Occipital lobe (tissue), 2 donors: ENCODE measurements around the gene VPS41. TPM values are rescaled to one million over a fixed set of nuclear protein-coding genes. Genes with fewer than 3 reads are reported as not detected.
"Not testable (repeated sequence)": the region's sequence is repeated elsewhere in the genome, so short reads cannot be mapped to it uniquely, and the experiment has no call there.

Experiments used
- DNase-seq: peaks from one replicate; lab custom pipeline; 2025; lab: John Stamatoyannopoulos, UW
- total RNA-seq: library from RNA; depleted of rRNA; stranded (reverse); fragments of >200 nt; gene quantifications from one replicate; pipeline ENCODE4 v1.2.3, GENCODE V29; 2014

Gene VPS41
- total RNA-seq, 1 donor from 2014 or later = 86.9 TPM

DNA sequence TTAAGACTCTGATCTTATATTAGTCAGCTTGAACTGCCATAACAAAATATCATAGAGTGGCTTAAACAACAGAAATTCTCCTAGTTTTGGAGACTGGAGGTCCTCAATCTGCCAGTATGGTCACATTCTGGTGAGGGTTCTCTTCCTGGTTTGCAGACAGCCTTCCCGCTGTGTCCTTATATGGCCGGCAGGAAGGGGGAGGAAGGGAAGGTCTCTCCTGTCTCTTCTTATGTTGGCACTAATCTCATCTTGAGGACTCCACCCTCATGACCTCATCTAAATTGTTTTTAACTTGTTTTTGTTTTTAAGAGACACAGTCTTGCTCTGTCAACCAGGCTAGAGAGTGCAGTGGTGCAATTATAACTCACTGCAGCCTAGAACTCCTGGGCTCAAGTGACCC is 53.1 kb downstream of the VPS41 start:
- DNase-seq = no peak

DNA sequence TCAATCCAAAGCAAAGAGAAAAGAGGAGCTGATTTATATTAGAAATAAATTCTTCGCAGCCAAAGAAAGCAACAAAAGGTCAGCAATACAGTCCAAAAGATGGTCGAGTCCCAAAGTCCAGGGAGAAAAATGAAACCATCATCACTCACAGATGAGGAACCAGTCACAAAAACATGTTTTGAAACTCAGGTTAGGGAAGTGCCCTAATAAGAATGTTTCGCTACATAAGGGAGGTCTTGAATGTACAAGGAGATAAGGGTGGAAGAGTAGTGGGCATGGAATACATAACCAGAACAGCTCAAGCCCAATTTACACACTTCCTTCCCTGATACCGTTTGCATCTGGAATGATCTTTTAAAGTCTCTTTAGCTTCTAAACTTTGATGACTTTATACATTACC is 53.6 kb downstream of the VPS41 start:
- DNase-seq = no peak

DNA sequence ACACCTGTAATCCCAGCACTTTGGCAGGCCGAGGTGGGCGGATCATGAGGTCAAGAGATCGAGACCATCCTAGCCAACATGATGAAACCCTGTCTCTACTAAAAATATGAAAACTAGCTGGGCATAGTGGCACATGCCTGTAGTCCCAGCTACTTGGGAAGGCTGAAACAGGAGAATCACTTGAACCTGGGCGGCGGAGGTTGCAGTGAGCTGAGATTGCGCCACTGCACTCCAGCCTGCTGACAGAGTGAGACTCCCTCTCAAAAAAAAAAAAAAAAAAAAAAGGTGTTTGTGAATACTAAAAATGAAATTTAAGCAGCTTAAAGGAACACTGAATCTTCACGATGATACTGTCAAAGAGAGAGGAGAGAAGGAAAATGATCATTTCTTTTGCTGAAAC is 54.0 kb downstream of the VPS41 start:
- DNase-seq = not testable (repeated sequence)

DNA sequence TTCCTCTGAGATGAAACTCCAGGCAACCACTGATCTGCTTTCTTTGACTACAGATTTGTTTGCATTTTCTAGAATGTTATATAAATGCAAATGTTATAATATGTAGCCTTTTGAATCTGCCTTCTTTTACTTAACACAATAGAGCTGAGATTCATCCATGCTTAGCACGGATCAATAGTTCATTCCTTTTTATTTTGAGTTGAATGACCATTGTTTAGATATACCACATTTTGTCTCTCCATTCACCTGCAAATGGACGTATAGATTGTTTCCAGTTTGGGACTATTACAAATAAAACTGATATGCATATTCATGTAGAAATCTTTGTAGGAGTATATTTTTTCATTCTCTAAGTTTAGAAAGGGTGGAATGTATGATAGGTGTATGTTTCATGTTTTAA is 57.7 kb downstream of the VPS41 start:
- no peak for DNase-seq

DNA sequence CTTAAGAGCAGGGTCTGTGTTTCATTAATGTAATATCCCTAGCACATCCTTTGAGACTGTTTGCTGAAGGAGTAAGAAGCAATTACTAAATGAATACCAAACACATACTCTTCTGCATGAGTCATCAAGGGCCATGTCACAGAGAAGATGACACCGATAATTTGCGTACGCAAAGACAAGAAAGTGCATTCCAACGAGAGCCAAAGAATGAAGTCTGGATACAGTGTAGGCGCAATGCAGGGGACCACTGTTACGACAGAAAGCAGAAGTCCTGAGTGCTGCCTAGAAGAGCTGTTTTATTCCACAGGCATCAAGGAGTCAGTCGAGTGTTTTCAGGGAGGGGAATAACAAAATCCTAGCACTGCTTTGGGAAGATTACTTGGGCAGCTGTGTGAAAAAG is 62.7 kb downstream of the VPS41 start:
- no peak for DNase-seq

DNA sequence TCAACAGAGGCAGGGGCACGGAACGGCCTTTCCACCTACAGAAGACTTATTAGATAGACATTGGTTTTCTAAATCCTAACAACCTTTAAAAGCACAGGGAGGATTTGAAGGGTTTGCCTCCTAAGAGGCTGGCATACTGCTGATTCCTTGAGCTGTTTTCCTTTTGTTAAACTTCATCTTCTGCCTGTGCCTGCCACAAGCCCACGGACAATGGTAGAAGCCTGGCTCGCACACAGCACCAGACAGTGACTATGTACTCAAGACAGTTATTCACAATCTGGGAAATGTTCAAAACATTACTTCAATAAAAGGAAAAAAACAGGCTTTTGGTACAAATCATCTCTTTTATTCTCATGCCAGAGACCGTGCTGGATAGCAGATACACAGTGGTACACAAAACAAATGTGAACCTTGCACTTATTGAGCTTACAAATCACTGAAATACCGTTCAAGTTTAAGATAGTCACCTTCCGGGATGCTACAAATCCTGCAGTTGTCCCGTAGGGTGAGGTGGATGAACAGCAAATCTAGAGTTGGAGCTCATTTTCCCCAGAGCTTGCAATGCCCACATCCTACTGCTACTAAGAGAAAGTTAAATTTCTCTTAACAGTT is 63.9 kb downstream of the VPS41 start:
- DNase-seq = no peak

DNA sequence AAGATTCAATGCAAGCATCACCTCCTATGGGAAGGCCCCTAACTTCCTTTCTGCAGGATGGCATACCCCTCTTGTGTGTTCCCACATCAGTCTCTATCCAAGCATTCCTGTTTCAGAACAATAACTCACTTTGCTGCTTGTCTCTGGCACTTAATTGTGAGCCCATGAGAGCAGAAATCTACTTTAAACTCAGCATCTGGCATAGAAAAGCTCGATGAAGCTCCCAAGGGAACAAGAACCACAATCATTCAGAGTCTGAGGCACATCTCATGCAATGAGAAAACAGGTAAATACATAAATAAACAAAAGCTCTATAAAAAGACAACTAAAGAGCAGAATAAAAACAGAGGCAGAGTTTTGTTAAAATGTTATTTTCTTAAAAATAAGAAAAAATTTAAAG is 66.2 kb downstream of the VPS41 start:
- no peak for DNase-seq

DNA sequence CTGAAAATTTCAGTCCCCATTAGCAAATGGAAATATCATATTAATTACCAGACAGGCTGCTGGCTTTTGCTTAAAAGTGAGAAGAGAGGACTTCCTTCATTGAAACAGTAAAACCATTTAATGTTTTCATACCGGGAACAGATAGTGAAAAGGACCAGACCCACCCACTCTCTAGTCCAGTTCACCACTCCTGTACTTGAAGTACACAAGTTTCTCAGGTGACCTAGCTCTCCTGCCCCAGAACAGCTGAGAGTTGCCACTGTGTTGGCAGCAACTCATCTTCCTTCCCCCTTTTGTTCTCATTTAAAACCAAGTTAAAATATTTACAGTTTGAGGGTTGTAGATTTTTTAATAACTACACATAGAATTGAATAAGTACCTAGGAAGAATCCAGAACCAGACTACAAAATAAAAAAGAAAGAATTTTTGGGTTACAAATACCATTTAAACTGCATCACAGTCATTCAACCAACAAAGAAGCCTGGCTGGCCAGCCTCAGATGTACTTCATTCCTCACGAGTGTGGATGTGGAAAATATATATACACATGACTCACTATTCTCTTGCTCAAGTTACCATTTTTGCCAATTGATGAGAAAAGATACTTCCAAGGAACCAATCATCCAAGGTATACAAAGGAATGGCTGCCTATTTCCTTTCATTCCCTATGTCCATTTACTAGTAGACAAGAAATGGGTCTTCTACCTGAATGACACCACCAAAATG is 68.1 kb downstream of the VPS41 start:
- DNase-seq = no peak

DNA sequence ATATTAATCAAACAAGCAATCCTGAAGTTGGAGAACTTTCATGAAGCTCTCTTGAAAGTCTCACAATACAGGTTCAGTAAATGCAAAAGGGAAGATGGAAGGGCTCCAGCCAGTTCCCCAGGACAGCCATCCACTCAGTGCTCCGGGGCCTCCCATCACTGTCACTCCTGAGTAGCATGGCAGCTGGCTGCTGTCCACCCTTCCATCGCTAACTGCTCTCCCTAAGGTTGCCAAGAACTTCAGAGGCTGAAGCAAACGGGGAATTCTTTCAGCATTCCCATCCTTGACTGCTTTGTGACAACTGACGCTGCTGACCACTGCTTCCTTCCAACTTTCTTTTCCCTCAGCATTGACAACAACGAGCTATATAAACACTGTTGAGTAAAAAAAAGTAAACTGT is 69.1 kb downstream of the VPS41 start:
- DNase-seq = no peak

DNA sequence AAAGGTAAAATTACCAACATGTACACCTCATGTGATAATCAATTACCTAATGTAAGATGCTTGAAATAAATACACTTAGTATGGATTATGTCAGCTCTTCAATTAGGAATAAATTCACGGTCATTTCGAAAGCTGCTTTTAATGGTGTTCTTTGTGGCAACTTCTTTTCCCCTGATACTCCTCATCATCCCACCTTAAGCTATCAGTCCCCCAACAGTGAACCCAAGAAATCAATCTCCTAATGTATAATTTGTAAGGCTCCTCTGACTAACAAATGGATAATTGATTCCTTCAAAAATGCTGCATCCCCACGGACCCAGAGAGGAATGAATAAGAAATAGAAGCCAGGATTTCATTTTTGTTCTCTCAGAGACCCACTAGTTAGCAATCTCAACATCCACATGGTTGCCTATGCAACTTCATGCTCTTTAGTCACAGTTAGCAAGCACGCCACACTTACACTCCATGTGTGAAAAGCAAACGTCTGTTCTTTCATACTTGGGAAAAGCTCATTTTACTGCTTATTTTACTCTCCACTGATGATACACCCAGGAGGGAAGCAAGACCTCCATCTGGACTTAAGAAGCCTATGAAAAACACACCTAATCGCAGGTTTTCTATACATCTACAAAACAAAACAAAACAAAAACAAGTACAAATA is 70.1 kb downstream of the VPS41 start:
- DNase-seq = no peak

DNA sequence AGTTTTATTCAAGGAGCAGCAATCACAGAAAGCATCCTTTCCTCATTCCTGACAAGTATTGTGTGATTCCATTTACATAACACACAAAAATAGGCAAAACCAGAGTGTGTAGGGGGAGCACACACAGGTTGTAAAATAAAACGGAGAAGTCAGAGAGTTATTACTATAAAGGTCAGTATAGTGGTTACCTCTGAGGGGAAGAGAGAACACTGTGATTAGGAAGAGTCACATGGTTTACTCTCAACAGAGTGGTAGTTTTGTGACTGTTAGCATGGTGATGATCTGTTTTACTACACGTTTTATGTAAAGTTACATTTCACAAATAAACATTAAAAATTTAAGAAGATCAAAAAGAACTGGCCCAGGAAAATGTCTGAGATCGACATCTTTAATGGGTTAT is 74.6 kb downstream of the VPS41 start:
- DNase-seq = no peak

DNA sequence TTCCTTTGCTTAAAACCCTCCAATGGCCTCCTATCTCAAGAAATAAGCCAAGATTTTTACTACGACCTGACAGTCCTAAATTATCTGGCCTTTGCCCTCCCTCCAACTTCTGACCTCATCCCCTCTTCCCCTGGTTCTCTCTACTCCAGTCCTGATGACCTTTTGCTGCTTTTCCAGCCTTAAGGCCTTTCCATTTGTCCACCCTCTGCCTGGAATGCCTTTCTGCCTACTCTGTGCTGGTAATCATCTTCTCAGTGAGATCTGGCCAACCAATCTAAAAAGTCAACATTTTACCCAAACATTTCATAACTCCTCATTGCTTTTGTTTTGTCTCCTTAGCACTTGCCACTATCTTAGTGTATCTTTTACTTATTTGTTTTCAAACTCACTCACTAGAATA is 75.7 kb downstream of the VPS41 start:
- DNase-seq = no peak

DNA sequence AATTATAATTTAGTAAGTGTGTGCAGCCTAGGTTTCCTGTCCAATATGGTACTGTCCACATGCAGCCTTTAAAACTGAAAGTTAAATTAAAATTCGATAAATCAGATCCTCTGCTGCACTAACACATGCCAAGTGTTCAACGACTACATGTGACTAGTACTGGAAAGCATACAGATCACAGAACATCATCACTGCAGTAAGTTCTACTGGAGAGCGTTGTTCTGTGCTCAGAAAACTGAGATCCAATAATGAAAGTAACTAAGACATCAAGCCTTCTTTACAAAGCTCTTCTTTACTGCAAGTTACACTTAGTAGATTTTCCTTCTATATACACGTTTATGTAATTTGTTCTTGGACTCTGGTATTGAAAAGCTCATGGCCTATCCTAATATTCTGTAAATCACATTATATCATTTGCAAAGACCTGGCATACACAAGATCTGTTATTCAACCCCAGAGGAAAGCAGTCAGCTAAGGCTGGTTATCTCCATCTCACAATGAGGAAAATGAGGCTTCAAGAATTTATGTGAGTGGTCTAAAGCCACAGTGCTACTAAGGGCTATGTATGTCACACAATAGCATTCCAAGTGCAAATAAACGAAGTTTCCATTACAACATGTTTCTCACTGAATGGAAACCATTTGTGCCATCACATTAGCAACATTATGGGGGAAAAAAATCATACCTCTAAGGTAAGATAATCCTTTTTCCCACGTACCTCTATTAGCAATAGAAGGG is 77.6 kb downstream of the VPS41 start:
- DNase-seq = no peak

DNA sequence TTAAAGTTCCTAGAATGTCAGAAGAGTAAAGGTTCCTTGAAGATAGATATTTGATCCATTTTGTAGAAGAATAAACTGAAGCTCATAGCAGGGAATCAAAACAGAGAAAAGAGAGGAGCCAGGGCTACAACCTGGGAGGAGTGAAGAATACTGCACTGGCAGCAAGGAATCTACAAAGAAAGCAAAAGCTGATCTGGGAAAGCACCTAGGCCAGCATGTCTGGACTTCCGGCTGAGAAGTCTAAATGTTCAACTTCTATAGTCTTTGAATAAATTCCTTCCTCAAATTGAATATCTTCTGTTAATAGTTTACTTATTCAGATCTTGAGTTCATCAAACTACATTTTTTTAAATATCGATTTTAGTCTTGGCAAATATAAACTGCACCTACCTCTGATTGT is 78.2 kb downstream of the VPS41 start:
- no peak for DNase-seq

DNA sequence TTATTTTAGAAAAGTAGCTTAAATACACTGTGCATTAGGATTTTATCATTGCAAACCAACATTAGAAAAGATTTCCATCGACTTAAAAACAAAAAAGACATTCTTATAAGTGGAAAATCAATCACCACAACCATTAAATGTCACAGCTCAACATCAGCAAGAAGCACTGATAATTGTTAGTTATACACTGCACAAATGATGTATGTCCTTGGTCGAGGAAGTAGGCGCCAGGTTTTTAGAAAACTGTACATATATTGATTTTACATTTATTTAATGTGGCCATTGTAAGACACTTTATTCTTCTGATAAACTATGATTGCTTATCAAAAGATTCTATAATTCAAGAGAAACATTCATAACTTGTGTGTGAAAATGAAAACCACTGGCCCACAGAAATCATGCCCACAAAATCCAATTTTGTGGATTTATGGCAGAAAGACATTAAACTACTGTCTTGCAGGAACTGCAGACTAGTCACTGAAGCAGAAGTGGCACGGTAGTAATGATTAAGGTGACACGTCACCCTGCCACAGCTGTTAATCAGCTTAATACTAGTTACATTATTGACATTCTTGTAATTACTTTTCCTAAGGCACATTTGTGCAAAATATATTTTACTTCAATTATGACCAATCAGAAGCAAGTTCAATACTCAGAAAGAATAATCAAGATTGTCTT is 79.4 kb downstream of the VPS41 start:
- DNase-seq = no peak

DNA sequence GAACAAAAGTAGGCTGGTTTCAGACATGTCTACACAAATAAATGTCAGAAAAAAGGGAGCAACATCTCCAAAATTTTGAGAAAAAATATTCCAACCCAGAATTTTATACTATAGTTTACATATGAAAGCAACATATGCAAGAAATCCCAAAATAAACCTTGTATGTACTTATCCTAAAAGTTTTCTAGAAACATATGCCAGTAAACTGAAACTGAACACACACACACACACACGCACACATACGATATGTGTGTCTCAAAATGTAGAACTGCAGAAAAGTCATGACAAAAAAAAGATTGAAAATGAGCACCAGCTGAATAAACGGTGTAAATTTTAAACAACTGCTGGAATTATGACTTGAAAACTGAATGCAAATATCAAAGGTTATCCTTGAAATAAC is 81.0 kb downstream of the VPS41 start:
- no peak for DNase-seq

DNA sequence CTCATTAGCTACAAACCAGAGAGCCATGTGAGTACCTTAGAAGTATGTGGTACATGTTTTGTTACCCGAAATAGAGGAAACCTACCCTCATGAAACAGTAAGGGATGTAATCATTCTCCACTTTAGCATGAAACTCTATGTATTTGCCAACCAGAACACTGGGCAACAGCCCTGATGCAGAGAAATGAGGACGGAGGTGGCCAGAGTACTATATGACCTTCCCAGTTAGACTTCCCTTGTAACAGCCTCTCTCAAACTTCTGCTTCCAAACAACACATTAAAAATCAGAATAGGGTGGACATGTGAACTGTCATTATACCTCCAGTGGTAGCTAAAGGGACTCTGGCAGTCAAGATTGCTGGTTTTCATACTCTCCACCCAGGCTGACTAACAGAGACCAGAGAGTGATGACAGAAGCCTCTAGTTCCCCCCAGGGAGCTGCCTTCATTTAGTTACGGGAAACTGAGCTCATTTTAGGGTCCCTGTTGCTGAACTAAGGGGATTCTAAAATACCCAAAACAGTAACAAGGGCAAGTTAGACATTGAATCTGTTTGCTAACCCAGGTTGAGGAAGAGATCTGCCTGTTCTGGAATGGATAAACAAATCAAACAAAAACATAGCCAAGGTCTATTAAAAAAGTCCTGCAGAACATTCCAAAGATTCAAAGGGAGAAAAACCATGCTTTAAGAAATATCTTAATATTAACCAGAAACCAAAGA is 83.1 kb downstream of the VPS41 start:
- no peak for DNase-seq

DNA sequence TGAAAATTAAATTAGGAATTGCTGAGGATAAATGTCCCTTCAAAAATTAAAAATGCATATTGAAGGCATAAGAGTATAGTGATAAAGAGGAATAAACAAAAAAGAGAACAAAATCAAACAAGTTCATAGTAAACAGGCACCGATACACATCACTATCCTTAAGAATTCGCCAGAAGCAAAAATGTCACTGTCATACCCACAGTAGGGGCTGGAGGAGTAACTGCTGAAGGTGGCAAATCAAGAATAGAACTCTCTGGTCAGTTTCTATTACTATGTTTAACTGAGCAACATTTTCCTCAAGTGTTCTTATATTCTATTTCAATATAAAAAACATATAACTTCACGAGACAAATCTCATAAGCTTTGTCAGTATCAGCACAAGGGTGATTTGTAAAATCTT is 84.0 kb downstream of the VPS41 start:
- no peak for DNase-seq

DNA sequence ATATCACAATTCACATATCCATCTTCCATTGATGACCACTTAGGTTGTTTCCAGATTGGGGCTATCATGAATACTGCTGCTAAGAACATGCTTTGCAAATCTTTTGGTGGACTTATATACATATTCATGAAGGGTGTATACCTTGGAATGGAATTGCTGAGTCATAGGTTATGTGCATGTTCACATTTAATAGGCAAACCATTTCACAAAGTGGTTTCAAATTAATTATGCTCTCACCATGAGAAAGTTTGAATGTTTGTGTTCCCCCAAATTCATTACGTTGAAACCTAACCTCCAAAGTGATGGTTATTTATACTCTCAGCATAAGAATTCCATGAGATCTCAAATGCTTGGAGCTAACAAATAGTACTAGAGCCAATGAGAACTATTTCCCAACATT is 86.4 kb downstream of the VPS41 start:
- DNase-seq = no peak

DNA sequence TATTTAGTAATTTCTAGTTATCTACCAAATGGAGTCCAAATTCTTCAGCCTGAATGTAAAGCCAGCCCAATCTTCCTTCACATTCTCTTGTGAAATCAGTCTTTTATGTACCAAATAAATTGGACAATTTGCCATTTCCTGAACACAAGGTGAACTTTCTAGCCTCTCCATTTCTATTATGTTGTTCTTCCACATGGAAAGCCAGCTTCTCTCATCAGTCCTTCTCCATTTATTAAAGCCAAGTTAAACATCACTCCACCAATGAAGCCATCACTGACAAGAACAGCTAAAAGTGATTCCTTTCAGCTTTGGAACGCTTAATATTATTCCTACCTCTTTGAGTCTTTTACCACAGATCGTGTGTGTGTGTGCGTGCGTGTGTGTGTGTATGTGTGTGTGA is 88.4 kb downstream of the VPS41 start:
- DNase-seq = no peak

DNA sequence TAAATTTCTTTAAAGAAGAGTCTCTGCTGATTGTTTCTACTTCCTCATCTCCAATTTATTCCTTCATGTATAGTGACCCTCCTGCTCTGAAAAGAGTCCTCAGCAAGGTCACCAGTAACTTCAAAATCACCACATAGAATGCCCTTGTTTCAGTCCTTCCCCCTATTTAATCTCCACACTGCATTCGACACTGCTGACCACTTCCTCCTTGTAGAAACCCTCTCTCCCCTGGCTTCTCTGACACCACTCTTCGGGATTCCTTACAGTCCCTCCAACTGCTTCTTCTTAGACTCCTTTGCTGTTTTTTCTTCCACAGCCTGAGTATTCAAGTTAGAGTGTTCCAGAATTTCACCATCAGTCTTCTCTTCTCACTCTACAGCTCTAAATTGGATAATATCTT is 89.5 kb downstream of the VPS41 start:
- DNase-seq = no peak
